Stimulated activated CD4-positive, alpha-beta T cell treated with anti-CD3 and anti-CD28 coated beads, Interleukin-15, amount 100 ng/mL, for 1 hour (primary cell): ENCODE data around the gene TPSG1.
"Not testable (repeated sequence)": the region's sequence is repeated elsewhere in the genome, so short reads cannot be mapped to it uniquely, and the experiment has no call there.

ENCODE experiments used
- DNase-seq, 2 donors: peaks; one replicate each; pipeline ENCODE4 v3.0.0-alpha.2; 2020; ENCODE audit warnings: low read depth in 1 of 2, low spot score in 1 of 2

The TPSG1 gene

GRCh38 chr16:1225051-1225451, at the start of gene TPSG1:
Gene TPSG1, minus strand, starts transcription at chr16:1225268. Its CDS starts 16 bp downstream, at chr16:1225252.
- no peak for DNase-seq

GRCh38 chr16:1274767-1275166, 49.7 kb upstream of the TPSG1 start:
- no peak for DNase-seq

GRCh38 chr16:1273816-1274215, 48.7 kb upstream of the TPSG1 start:
- DNase-seq, result no peak

- DNase-seq, result no peak
Observed at GRCh38 chr16:1272453-1273198, 47.6 kb upstream of the TPSG1 start.

- DNase-seq, result not testable (repeated sequence)
Observed at GRCh38 chr16:1271724-1272413, 46.8 kb upstream of the TPSG1 start.

GRCh38 chr16:1271380-1271723, 46.3 kb upstream of the TPSG1 start:
- DNase-seq, result no peak

- not testable (repeated sequence) for DNase-seq
Observed at GRCh38 chr16:1269418-1269817, 44.4 kb upstream of the TPSG1 start.

- DNase-seq, result no peak
Observed at GRCh38 chr16:1265826-1266225, 40.8 kb upstream of the TPSG1 start.

GRCh38 chr16:1265090-1265630, 40.1 kb upstream of the TPSG1 start:
- DNase-seq, result no peak

GRCh38 chr16:1264345-1265089, 39.4 kb upstream of the TPSG1 start:
- DNase-seq, result no peak

- DNase-seq, result no peak
Observed at GRCh38 chr16:1263591-1264344, 38.7 kb upstream of the TPSG1 start.

GRCh38 chr16:1262846-1263221, 37.8 kb upstream of the TPSG1 start:
- DNase-seq, result no peak

GRCh38 chr16:1262210-1262845, 37.3 kb upstream of the TPSG1 start:
- DNase-seq, result no peak

- DNase-seq, result no peak
Observed at GRCh38 chr16:1261131-1261892, 36.2 kb upstream of the TPSG1 start.

- DNase-seq, result no peak
Observed at GRCh38 chr16:1260101-1260680, 35.1 kb upstream of the TPSG1 start.

- no peak for DNase-seq
Observed at GRCh38 chr16:1259760-1260068, 34.6 kb upstream of the TPSG1 start.

- DNase-seq, result no peak
Observed at GRCh38 chr16:1258906-1259759, 34.1 kb upstream of the TPSG1 start.

GRCh38 chr16:1258225-1258600, 33.1 kb upstream of the TPSG1 start:
- DNase-seq, result no peak
